Temporal lobe (tissue), 2 donors: Measurements from ENCODE around the gene SPTBN2. TPM values are rescaled to one million over a fixed set of nuclear protein-coding genes. Genes with fewer than 3 reads are reported as not detected.

Experiments
- small RNA-seq: library from RNA; depleted of rRNA; stranded (forward); fragments of <200 nt; gene quantifications from one replicate; pipeline ENCODE3, GENCODE V24; 2014; ENCODE audit warnings: low replicate concordance
- total RNA-seq: library from RNA; depleted of rRNA; stranded (reverse); fragments of >200 nt; gene quantifications from one replicate; pipeline ENCODE4 v1.2.3, GENCODE V29; 2014

The SPTBN2 gene
- total RNA-seq, 1 donor from 2014 or later, result 155 TPM

Small RNAs within 50 kb of the gene (small RNA-seq; reads per million reads assigned to genes)
- not detected for gene RN7SL12P

Other genes with a start within 250 kb of the SPTBN2 start
- gene DPP3, start 248.8 kb downstream of the SPTBN2 start, total RNA-seq, result 31.2 TPM
- 31.0 TPM for gene BBS1, start 218.6 kb downstream of the SPTBN2 start, total RNA-seq
- 4.4 TPM for gene ZDHHC24, start 183.2 kb downstream of the SPTBN2 start, total RNA-seq
- not detected for gene ACTN3, start 182.3 kb downstream of the SPTBN2 start, total RNA-seq
- 46.2 TPM for gene CTSF, start 160.6 kb downstream of the SPTBN2 start, total RNA-seq
- gene CCDC87, start 136.2 kb downstream of the SPTBN2 start, total RNA-seq, result 0.25 TPM
- gene CCS, start 136.0 kb downstream of the SPTBN2 start, total RNA-seq, result 13.5 TPM
- gene RBM14, start 112.6 kb downstream of the SPTBN2 start, total RNA-seq, result 25.8 TPM
- 119 TPM for gene RBM4, start 90.5 kb downstream of the SPTBN2 start, total RNA-seq
- gene RBM4B, start 51.3 kb downstream of the SPTBN2 start, total RNA-seq, result 72.5 TPM
- gene RCE1, start 114.2 kb upstream of the SPTBN2 start, total RNA-seq, result 13.8 TPM
- gene LRFN4, start 127.8 kb upstream of the SPTBN2 start, total RNA-seq, result 28.5 TPM
- 11.1 TPM for gene PC, start 229.2 kb upstream of the SPTBN2 start, total RNA-seq
- not detected for gene C11orf86, start 246.1 kb upstream of the SPTBN2 start, total RNA-seq